Breast epithelium (tissue), 3 donors: ENCODE results near the gene MANBA.

Source experiments
- POLR2A ChIP-seq: fragments of 450-650 bp; IDR thresholded peaks from one replicate; pipeline ENCODE4 v1.6.1; 2016; ENCODE audit warnings: antibody characterized with exemption, mild to moderate bottlenecking, moderate library complexity
- POLR2AphosphoS5 ChIP-seq, 3 donors: sonication (generic); formaldehyde crosslinking; IDR thresholded peaks; one replicate each; pipeline ENCODE4 v1.6.1; 2017; ENCODE audit warnings: antibody characterized with exemption in 3 of 3
- TF ChIP-seq, protein P1 (sequence below), 3 donors: fragments of 450-650 bp; IDR thresholded peaks; one replicate each; pipeline ENCODE4 v1.5.1; 2016 to 2017; ENCODE audit warnings: antibody characterized with exemption in 3 of 3, mild to moderate bottlenecking in 3 of 3, moderate library complexity in 3 of 3

DNA sequence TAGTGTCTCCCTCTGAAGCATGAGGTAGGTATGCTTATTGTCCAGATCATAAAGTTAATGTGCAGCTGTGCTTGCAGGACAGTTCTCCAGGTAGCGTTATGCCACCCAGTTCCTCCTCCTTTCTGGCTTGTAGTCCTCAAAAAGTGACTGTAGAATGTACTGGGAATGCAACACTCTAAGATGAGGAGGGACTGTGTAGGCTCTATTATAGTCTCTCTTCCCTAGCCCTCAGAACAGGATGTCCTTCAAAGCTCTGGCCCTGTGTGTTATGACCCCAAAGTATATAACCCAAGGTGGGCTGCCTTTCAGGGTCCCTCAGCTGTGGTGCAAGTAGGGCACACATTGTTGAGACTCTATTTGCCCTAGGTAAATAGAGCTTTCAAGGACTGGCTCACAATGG, 20.8 kb upstream of the MANBA start:
- TF ChIP-seq POLR2A (no peak), POLR2AphosphoS5 (IDR thresholded peaks at IDR 0.05) (no peak)
- TF ChIP-seq, protein P1, sequence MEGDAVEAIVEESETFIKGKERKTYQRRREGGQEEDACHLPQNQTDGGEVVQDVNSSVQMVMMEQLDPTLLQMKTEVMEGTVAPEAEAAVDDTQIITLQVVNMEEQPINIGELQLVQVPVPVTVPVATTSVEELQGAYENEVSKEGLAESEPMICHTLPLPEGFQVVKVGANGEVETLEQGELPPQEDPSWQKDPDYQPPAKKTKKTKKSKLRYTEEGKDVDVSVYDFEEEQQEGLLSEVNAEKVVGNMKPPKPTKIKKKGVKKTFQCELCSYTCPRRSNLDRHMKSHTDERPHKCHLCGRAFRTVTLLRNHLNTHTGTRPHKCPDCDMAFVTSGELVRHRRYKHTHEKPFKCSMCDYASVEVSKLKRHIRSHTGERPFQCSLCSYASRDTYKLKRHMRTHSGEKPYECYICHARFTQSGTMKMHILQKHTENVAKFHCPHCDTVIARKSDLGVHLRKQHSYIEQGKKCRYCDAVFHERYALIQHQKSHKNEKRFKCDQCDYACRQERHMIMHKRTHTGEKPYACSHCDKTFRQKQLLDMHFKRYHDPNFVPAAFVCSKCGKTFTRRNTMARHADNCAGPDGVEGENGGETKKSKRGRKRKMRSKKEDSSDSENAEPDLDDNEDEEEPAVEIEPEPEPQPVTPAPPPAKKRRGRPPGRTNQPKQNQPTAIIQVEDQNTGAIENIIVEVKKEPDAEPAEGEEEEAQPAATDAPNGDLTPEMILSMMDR (IDR thresholded peaks at IDR 0.05): no peak
